GM18526 (cell line): ENCODE data around the gene SNTA1.

Source experiments
- POLR2A ChIP-seq: IDR thresholded peaks from 3 replicates; pipeline ENCODE4 v1.6.1; 2011; ENCODE audit not compliant: insufficient read length; ENCODE audit errors: extremely low read depth

Gene SNTA1

GRCh38 chr20:33373735-33374605 lies 69.6 kb downstream of the SNTA1 start:
- no peak for TF ChIP-seq POLR2A

DNA sequence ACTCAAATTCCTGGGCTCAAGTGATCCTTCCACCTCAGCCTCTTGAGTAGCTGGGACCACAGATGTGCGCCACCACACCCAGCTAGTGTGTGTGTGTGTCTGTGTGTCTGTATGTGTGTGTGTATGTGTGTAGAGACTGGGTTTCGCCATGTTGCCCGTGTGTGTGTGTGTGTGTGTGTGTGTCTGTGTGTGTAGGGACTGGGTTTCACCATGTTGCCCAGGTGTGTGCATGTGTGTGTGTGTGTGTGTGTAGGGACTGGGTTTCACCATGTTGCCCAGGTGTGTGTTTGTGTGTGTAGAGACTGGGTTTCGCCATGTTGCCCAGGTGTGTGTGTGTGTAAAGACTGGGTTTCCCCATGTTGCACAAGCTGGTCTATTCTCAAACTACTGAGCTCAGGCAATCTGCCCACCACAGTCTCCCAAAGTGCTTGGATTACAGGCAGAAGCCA lies 70.5 kb downstream of the SNTA1 start:
- TF ChIP-seq POLR2A: no peak

GRCh38 chr20:33370291-33370690 lies 73.3 kb downstream of the SNTA1 start:
- no peak for TF ChIP-seq POLR2A

DNA sequence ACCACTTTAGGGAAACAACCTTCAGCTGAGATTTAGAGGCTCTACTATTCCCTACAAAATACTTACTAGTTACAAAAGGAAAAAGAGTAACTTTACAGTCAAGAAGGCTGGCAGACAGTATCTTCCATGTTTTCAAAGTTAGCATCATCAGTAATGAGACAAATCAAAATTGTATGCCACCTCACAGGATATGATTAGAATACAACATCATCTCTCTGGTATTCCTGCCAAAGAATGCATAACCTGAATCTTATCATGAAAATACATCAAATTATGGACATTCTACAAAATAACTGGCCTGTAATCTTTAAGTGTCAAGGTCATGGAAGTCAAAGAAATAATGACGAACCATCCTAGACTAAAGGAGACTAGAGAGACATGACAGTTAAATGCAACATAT lies 80.7 kb downstream of the SNTA1 start:
- TF ChIP-seq POLR2A: no peak

GRCh38 chr20:33359399-33360261 lies 83.9 kb downstream of the SNTA1 start:
- TF ChIP-seq POLR2A: no peak
